Mammary epithelial cell (primary cell): Measurements from ENCODE around the gene TAF1B.

Experiments used
- EZH2 ChIP-seq: IDR thresholded peaks from 2 replicates; pipeline ENCODE4 v1.6.1; 2012; ENCODE audit warnings: low read length, inconsistent platforms, borderline replicate concordance
- TF ChIP-seq, protein P1 (sequence below), 2 donors: IDR thresholded peaks in 1 of 2; conservative IDR thresholded peaks in 1 of 2; 2 replicates each; pipeline ENCODE4 v1.5.1; 2011 to 2012; ENCODE audit warnings: inconsistent platforms in 2 of 2, low read length in 2 of 2, mild to moderate bottlenecking in 2 of 2, control low read depth in 1 of 2, low read depth in 1 of 2; ENCODE audit not compliant: insufficient read depth in 1 of 2; ENCODE audit errors: extremely low read depth in 1 of 2

DNA sequence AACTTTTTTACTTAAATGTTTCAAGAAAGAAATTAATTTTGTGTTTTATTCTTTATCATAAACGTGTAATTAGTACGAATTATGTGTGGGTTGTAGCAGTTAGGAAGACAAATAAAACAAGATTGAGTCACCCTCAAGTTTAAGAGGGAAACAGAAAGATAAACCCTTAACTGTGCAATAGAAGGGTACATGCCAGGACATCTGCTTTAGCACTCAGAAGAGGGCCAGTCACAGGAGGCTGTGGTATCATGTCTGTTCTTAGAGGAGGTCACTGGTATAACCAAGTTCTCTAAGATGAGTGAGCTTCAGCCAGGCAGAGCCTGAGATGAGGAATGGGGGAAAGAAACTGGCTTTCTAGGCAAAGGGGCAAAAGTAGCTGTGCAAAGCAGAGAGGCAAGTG is 65.8 kb downstream of the TAF1B start:
- TF ChIP-seq, protein P1, sequence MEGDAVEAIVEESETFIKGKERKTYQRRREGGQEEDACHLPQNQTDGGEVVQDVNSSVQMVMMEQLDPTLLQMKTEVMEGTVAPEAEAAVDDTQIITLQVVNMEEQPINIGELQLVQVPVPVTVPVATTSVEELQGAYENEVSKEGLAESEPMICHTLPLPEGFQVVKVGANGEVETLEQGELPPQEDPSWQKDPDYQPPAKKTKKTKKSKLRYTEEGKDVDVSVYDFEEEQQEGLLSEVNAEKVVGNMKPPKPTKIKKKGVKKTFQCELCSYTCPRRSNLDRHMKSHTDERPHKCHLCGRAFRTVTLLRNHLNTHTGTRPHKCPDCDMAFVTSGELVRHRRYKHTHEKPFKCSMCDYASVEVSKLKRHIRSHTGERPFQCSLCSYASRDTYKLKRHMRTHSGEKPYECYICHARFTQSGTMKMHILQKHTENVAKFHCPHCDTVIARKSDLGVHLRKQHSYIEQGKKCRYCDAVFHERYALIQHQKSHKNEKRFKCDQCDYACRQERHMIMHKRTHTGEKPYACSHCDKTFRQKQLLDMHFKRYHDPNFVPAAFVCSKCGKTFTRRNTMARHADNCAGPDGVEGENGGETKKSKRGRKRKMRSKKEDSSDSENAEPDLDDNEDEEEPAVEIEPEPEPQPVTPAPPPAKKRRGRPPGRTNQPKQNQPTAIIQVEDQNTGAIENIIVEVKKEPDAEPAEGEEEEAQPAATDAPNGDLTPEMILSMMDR (conservative IDR thresholded peaks at IDR 0.05 in 1 of 2, IDR thresholded peaks at IDR 0.05 in 1 of 2; ENCODE audit: extremely low read depth in 1 of 2, insufficient read depth in 1 of 2, low read depth in 1 of 2, low read length in 2 of 2) = no peak
- no peak for TF ChIP-seq EZH2
